IMR-90 (cell line): ENCODE data around the gene HES4. TPM values are rescaled to one million over a fixed set of nuclear protein-coding genes. Genes with fewer than 3 reads are reported as not detected.

ENCODE experiments used
- ATAC-seq: fragments of 200-7000 bp; cut with Tn5 transposase; 2 replicates; pipeline ENCODE4 v1.9.1; 2020; ENCODE audit warnings: low read depth, mild to moderate bottlenecking, moderate library complexity
- BruUV-seq: library from RNA; stranded (reverse); fragments of 400-500 nt; replicated peaks from 2 replicates; lab custom pipeline; 2021; lab: Mats Ljungman, UMichigan
- CTCF ChIA-PET: fragments of 300-600 bp; formaldehyde crosslinking; extraction: SDS; loops from one replicate; lab custom pipeline; 2021; ENCODE audit warnings: antibody characterized with exemption; lab: Yijun Ruan, JAX
- POLR2A ChIA-PET: fragments of 300-600 bp; sonication (Branson Sonifier 250); formaldehyde crosslinking; loops from one replicate; lab custom pipeline; 2022; ENCODE audit warnings: antibody characterized with exemption; ENCODE audit not compliant: unreplicated experiment; lab: Charles Lee
- DNase-seq: peaks from one replicate; pipeline ENCODE4 v3.0.0; 2013
- H2AFZ ChIP-seq: replicated peaks from 2 replicates; pipeline ENCODE3; 2013; ENCODE audit warnings: low read length, mild to moderate bottlenecking; ENCODE audit not compliant: poor library complexity
- H2AK5ac ChIP-seq: 2 replicates; pipeline ENCODE4 v1.6.1; 2013; ENCODE audit warnings: low read depth, low read length, inconsistent platforms
- H2AK9ac ChIP-seq: replicated peaks from 2 replicates; pipeline ENCODE3; 2013; ENCODE audit warnings: mild to moderate bottlenecking, low read depth, low read length, moderate library complexity; ENCODE audit not compliant: poor library complexity
- H2BK120ac ChIP-seq: 2 replicates; pipeline ENCODE4 v1.6.1; 2013; ENCODE audit warnings: low read depth, low read length, inconsistent platforms
- H2BK15ac ChIP-seq: 3 replicates; pipeline ENCODE4 v1.6.1; 2013; ENCODE audit warnings: low read depth, low read length, inconsistent platforms
- H2BK20ac ChIP-seq: 2 replicates; pipeline ENCODE4 v1.6.1; 2013; ENCODE audit warnings: low read depth, mild to moderate bottlenecking, inconsistent platforms, low read length, moderate library complexity
- H2BK5ac ChIP-seq: 2 replicates; pipeline ENCODE4 v1.6.1; 2013; ENCODE audit warnings: mild to moderate bottlenecking, low read depth, low read length, inconsistent platforms; ENCODE audit not compliant: poor library complexity, severe bottlenecking
- H3K14ac ChIP-seq: replicated peaks from 2 replicates; pipeline ENCODE4 v1.6.1; 2013; ENCODE audit warnings: low read depth, low read length, inconsistent platforms
- H3K18ac ChIP-seq: 2 replicates; pipeline ENCODE4 v1.6.1; 2013; ENCODE audit warnings: low read depth, low read length, control low read depth
- H3K23ac ChIP-seq: 2 replicates; pipeline ENCODE4 v1.6.1; 2013; ENCODE audit warnings: low read depth, low read length, inconsistent platforms
- H3K27ac ChIP-seq: 2 replicates; pipeline ENCODE4 v1.5.1; 2013; ENCODE audit warnings: mild to moderate bottlenecking, control low read depth, low read length; ENCODE audit not compliant: insufficient read depth
- H3K27me3 ChIP-seq: 2 replicates; pipeline ENCODE4 v1.6.1; 2013; ENCODE audit warnings: low read length; ENCODE audit not compliant: control insufficient read depth, insufficient read depth
- H3K36me3 ChIP-seq: 2 replicates; pipeline ENCODE4 v1.6.1; 2013; ENCODE audit warnings: low read length, mixed read lengths; ENCODE audit not compliant: control insufficient read depth, insufficient read depth
- H3K4ac ChIP-seq: 2 replicates; pipeline ENCODE4 v1.6.1; 2013; ENCODE audit warnings: low read depth, low read length, inconsistent platforms
- H3K4me1 ChIP-seq: 2 replicates; pipeline ENCODE4 v1.6.1; 2013; ENCODE audit warnings: low read length, mixed read lengths; ENCODE audit not compliant: control insufficient read depth, insufficient read depth
- H3K4me2 ChIP-seq: 2 replicates; pipeline ENCODE4 v1.6.1; 2013; ENCODE audit warnings: low read depth, mild to moderate bottlenecking, control low read depth, low read length, moderate library complexity
- H3K4me3 ChIP-seq: 2 replicates; pipeline ENCODE4 v1.5.1; 2013; ENCODE audit warnings: low read depth, mild to moderate bottlenecking, control low read depth, low read length, moderate library complexity; ENCODE audit not compliant: insufficient read depth
- H3K56ac ChIP-seq: 2 replicates; pipeline ENCODE4 v1.6.1; 2013; ENCODE audit warnings: low read length, inconsistent platforms; ENCODE audit not compliant: insufficient read depth; ENCODE audit errors: extremely low read depth
- H3K79me1 ChIP-seq, 2 experiments: 2 replicates each; pipeline ENCODE4 v1.6.1; 2013; ENCODE audit warnings: low read length in 2 of 2, inconsistent platforms in 1 of 2, low read depth in 1 of 2
- H3K9ac ChIP-seq: 2 replicates; pipeline ENCODE4 v1.6.1; 2013; ENCODE audit warnings: low read depth, low read length, control low read depth
- H3K9me1 ChIP-seq: 2 replicates; pipeline ENCODE4 v1.6.1; 2013; ENCODE audit warnings: low read length, inconsistent platforms; ENCODE audit not compliant: insufficient read depth
- H3K9me3 ChIP-seq: 2 replicates; pipeline ENCODE4 v1.6.1; 2013; ENCODE audit warnings: low read length; ENCODE audit not compliant: control insufficient read depth, insufficient read depth
- H4K20me1 ChIP-seq: 2 replicates; pipeline ENCODE4 v1.6.1; 2013; ENCODE audit warnings: low read length, inconsistent platforms; ENCODE audit not compliant: insufficient read depth
- H4K5ac ChIP-seq: 2 replicates; pipeline ENCODE4 v1.6.1; 2013; ENCODE audit warnings: mild to moderate bottlenecking, low read depth, low read length, control low read depth
- H4K8ac ChIP-seq, 2 experiments: 2 replicates each; pipeline ENCODE4 v1.6.1; 2013; ENCODE audit warnings: low read depth in 2 of 2, low read length in 2 of 2, control low read depth in 1 of 2, inconsistent platforms in 1 of 2
- H4K91ac ChIP-seq: 2 replicates; pipeline ENCODE4 v1.6.1; 2013; ENCODE audit warnings: low read depth, low read length, inconsistent platforms; ENCODE audit not compliant: insufficient read depth
- BHLHE40 ChIP-seq: fragments of 150-350 bp; IDR thresholded peaks from 2 replicates; pipeline ENCODE4 v1.6.1; 2016; ENCODE audit warnings: mild to moderate bottlenecking, low read depth, low read length
- CEBPB ChIP-seq: IDR thresholded peaks from 2 replicates; pipeline ENCODE4 v1.6.1; 2012; ENCODE audit warnings: low read depth, low read length, improper control_type of control experiment
- CHD1 ChIP-seq: IDR thresholded peaks from 2 replicates; pipeline ENCODE4 v1.6.1; 2012; ENCODE audit warnings: low read depth, low read length, improper control_type of control experiment
- CTCF ChIP-seq: conservative IDR thresholded peaks from 2 replicates; pipeline ENCODE4 v1.5.1; 2012; ENCODE audit warnings: mild to moderate bottlenecking, low read depth, low read length, improper control_type of control experiment
- FOS ChIP-seq: fragments of 150-350 bp; IDR thresholded peaks from 2 replicates; pipeline ENCODE4 v1.6.1; 2016; ENCODE audit warnings: low read depth, low read length
- MAFK ChIP-seq: IDR thresholded peaks from 2 replicates; pipeline ENCODE4 v1.6.1; 2012; ENCODE audit warnings: low read depth, low read length, improper control_type of control experiment
- NFE2L2 ChIP-seq: fragments of 150-350 bp; IDR thresholded peaks from 2 replicates; pipeline ENCODE4 v1.6.1; 2016; ENCODE audit warnings: low read depth, mild to moderate bottlenecking, low read length
- RAD21 ChIP-seq: IDR thresholded peaks from 2 replicates; pipeline ENCODE4 v1.6.1; 2012; ENCODE audit warnings: low read length, improper control_type of control experiment
- RCOR1 ChIP-seq: IDR thresholded peaks from 2 replicates; pipeline ENCODE4 v1.6.1; 2012; ENCODE audit warnings: mild to moderate bottlenecking, low read length, improper control_type of control experiment; ENCODE audit not compliant: insufficient replicate concordance
- SMC3 ChIP-seq: fragments of 150-350 bp; IDR thresholded peaks from 2 replicates; pipeline ENCODE4 v1.6.1; 2016; ENCODE audit warnings: low read depth, mild to moderate bottlenecking, antibody characterized with exemption, low read length, moderate library complexity
- USF2 ChIP-seq: fragments of 150-350 bp; IDR thresholded peaks from 2 replicates; pipeline ENCODE4 v1.6.1; 2017; ENCODE audit warnings: mild to moderate bottlenecking, antibody characterized with exemption, low read length, low read depth
- WGBS, 2 experiments: methylation state at CpG; one replicate each; pipeline versions ENCODE4 v1.1.5 to v1.1.7; 2013; ENCODE audit warnings: missing lambda C conversion rate in 2 of 2; ENCODE audit not compliant: insufficient read length in 1 of 2; ENCODE audit errors: extremely low coverage in 2 of 2; 5-methylcytosine and 5-hydroxymethylcytosine counted together
- dilution Hi-C: fragments of 300-500 bp; cut with HindIII; formaldehyde crosslinking; loops from one replicate; pipeline ENCODE4 v1.14.3; 2018; ENCODE audit warnings: low sequenced_read_pairs; ENCODE audit not compliant: unreplicated experiment
- in situ Hi-C: fragments of 300-500 bp; cut with MboI; formaldehyde crosslinking; loops from 3 replicates; pipeline ENCODE4 v1.14.3; 2019; ENCODE audit warnings: low sequenced_read_pairs, inconsistent platforms, mixed read lengths
- intact Hi-C: fragments of 100-400 bp; cut with micrococcal nuclease; formaldehyde crosslinking; loops from 2 replicates; pipeline ENCODE4 v1.10.0; 2022
- polyA plus RNA-seq, 3 experiments: library from polyadenylated mRNA; depleted of rRNA; stranded (reverse); fragments of >200 nt; gene quantifications; 2 replicates each; pipeline ENCODE4 v1.2.3, GENCODE V29; 2012; ENCODE audit warnings: low replicate concordance in 1 of 3
- total RNA-seq: library from RNA; depleted of rRNA; stranded (reverse); fragments of >200 nt; gene quantifications from 2 replicates; pipeline ENCODE4 v1.2.3, GENCODE V29; 2012

The HES4 gene
- total and polyA plus RNA-seq, 2 of the 4 experiments (the other 2 are of a cell fraction) = 1.4 to 11.7 TPM

- DNase-seq = no peak
- peak overlapping the region; percentile 42 for H2AK9ac ChIP-seq
- 90% methylated on average over 12 of the region's 30 CpGs; no CpG with 5 or more reads in 1 of the 2 experiments for WGBS, 2 experiments
- H3K27me3 ChIP-seq = no peaks in the 10 kb centered on the region
- no peak overlapping the region for H4K91ac ChIP-seq
- no peak overlapping the region for H2BK15ac ChIP-seq
- ChIA-PET POLR2A (no interaction called here), CTCF (no interaction called here)
- H2BK5ac ChIP-seq = no peak overlapping the region
- H3K27ac ChIP-seq = no peak overlapping the region
- H3K23ac ChIP-seq = no peak overlapping the region
- no peak overlapping the region for H3K4me3 ChIP-seq
- intact Hi-C loops (no loop called here), in situ Hi-C loops (no loop called here), dilution Hi-C loops (no loop called here)
- no peak overlapping the region for H2BK20ac ChIP-seq
- no peak overlapping the region for H3K4ac ChIP-seq
- no peak overlapping the region for H3K14ac ChIP-seq
- H3K18ac ChIP-seq = no peak overlapping the region
- TF ChIP-seq CTCF (no peak), MAFK (no peak), RAD21 (no peak), CEBPB (no peak), USF2 (no peak), RCOR1 (no peak), BHLHE40 (no peak), SMC3 (no peak), NFE2L2 (no peak), CHD1 (no peak), FOS (no peak)
- peaks cover 8% of the 10 kb centered on the region for H3K4me1 ChIP-seq
- no TSS peak for BruUV-seq
- H4K8ac ChIP-seq = no peak overlapping the region
- H3K9me1 ChIP-seq = 0 out of 2 replicates have a peak, but pooled peaks cover 5% of the 10 kb centered on the region
- H3K9me3 ChIP-seq = no peaks in the 10 kb centered on the region
- peaks cover 19% of the 10 kb centered on the region; the same call in 1 of the 2 replicates for H3K36me3 ChIP-seq
- H2AK5ac ChIP-seq = no peak overlapping the region
- H2AFZ ChIP-seq = no peak overlapping the region
- no peak overlapping the region for H4K5ac ChIP-seq
- no peak for ATAC-seq
- H3K9ac ChIP-seq = no peak overlapping the region
- no peak overlapping the region for H2BK120ac ChIP-seq
- H4K20me1 ChIP-seq = peaks cover 61% of the 10 kb centered on the region
- H3K4me2 ChIP-seq = no peak overlapping the region
- H3K79me1 ChIP-seq = peaks cover 11 to 34% of the 10 kb centered on the region in 2 experiments
- H3K56ac ChIP-seq = no peak overlapping the region
Measured at GRCh38 chr1:1037366-1038327, 37.8 kb upstream of the HES4 start.
